ENCODE results near the gene MSANTD1.

MSANTD1 gene

GRCh38 chr4:3304831-3305609 is 56.1 kb downstream of the MSANTD1 start:
- no peak for DNase-seq

GRCh38 chr4:3305610-3306371 is 56.8 kb downstream of the MSANTD1 start:
- DNase-seq = peak; percentile 30 to 32

Data from SHP77 (cell line).